T-cell (primary cell): ENCODE results near the gene WFDC8. TPM values are rescaled to one million over a fixed set of nuclear protein-coding genes. Genes with fewer than 3 reads are reported as not detected.

Experiments
- ATAC-seq, 4 experiments: fragments of 200-7000 bp in 3 of 4; fragments of 150-1000 bp in 1 of 4; cut with Tn5 transposase; replicated peaks in 1 of 4; 1 replicate in 3 of 4; 2 replicates in 1 of 4; pipeline ENCODE4 v1.10.0; 2021; ENCODE audit warnings: moderate library complexity in 3 of 4, mild to moderate bottlenecking in 2 of 4, moderate number of reproducible peaks in 1 of 4
- CTCF ChIA-PET, 2 donors: fragments of 300-600 bp; sonication (Branson Sonifier 250); formaldehyde crosslinking; loops; one replicate each; lab custom pipeline; 2022; ENCODE audit warnings: antibody characterized with exemption in 2 of 2; lab: Charles Lee
- POLR2A ChIA-PET, 2 donors: fragments of 300-600 bp; sonication (Branson Sonifier 250); formaldehyde crosslinking; loops; one replicate each; lab custom pipeline; 2022; ENCODE audit warnings: antibody characterized with exemption in 2 of 2; lab: Charles Lee
- DNase-seq, 35 experiments: peaks; one replicate each; pipeline versions ENCODE4 v3.0.0 to v3.0.0-alpha.2; 2013 to 2023
- H3K27ac ChIP-seq: one replicate; pipeline ENCODE4 v1.5.1; 2013; ENCODE audit warnings: low read length
- H3K27me3 ChIP-seq, 2 experiments: replicated peaks in 1 of 2; 1 replicate in 1 of 2; 2 replicates in 1 of 2; pipeline versions ENCODE4 v1.6.1 to v1.7.0; 2013; ENCODE audit warnings: low read length in 1 of 2, mixed read lengths in 1 of 2; ENCODE audit not compliant: control insufficient read depth in 2 of 2, insufficient read depth in 2 of 2; ENCODE audit errors: extremely low read depth in 1 of 2
- H3K36me3 ChIP-seq, 2 donors: 1 replicate in 1 of 2; 2 replicates in 1 of 2; pipeline versions ENCODE4 v1.6.1 to v1.7.0; 2013; ENCODE audit warnings: low read length in 1 of 2; ENCODE audit not compliant: control insufficient read depth in 2 of 2, insufficient read depth in 1 of 2; ENCODE audit errors: extremely low read depth in 1 of 2
- H3K4me1 ChIP-seq, 2 experiments: 1 replicate in 1 of 2; 2 replicates in 1 of 2; pipeline versions ENCODE4 v1.6.1 to v1.7.0; 2013; ENCODE audit warnings: low read length in 2 of 2, mixed read lengths in 1 of 2; ENCODE audit not compliant: insufficient read depth in 2 of 2, control insufficient read depth in 1 of 2; ENCODE audit errors: extremely low read depth in 1 of 2
- H3K4me3 ChIP-seq, 2 donors: 1 replicate in 1 of 2; 2 replicates in 1 of 2; pipeline versions ENCODE4 v1.5.1 to v1.7.0; 2013; ENCODE audit warnings: mild to moderate bottlenecking in 2 of 2, low read length in 1 of 2, moderate library complexity in 1 of 2; ENCODE audit not compliant: control insufficient read depth in 1 of 2; ENCODE audit errors: extremely low read depth in 1 of 2
- H3K9me3 ChIP-seq: 2 replicates; pipeline ENCODE4 v1.7.0; 2013
- H3K27ac Mint-ChIP-seq, 2 donors: one replicate each; pipeline ENCODE4 v1.8.0; 2020 to 2021; ENCODE audit warnings: mild to moderate bottlenecking in 2 of 2, mixed read lengths in 2 of 2
- H3K27me3 Mint-ChIP-seq, 2 donors: one replicate each; pipeline ENCODE4 v1.8.0; 2021 to 2022; ENCODE audit warnings: mixed read lengths in 2 of 2
- H3K36me3 Mint-ChIP-seq: one replicate; pipeline ENCODE4 v1.8.0; 2021; ENCODE audit warnings: mixed read lengths
- H3K4me1 Mint-ChIP-seq, 3 donors: one replicate each; pipeline ENCODE4 v1.8.0; 2020 to 2022; ENCODE audit warnings: mixed read lengths in 3 of 3, mild to moderate bottlenecking in 1 of 3
- H3K4me3 Mint-ChIP-seq, 3 donors: one replicate each; pipeline ENCODE4 v1.8.0; 2020 to 2022; ENCODE audit warnings: mild to moderate bottlenecking in 3 of 3, mixed read lengths in 3 of 3, moderate library complexity in 3 of 3
- H3K9me3 Mint-ChIP-seq, 3 donors: one replicate each; pipeline ENCODE4 v1.8.0; 2020 to 2022; ENCODE audit warnings: mixed read lengths in 3 of 3
- WGBS: methylation state at CpG from one replicate; pipeline ENCODE4 v1.1.5; 2013; ENCODE audit warnings: missing lambda C conversion rate; ENCODE audit not compliant: insufficient coverage; 5-methylcytosine and 5-hydroxymethylcytosine counted together
- total RNA-seq, 35 experiments: library from RNA in 6 of 35; stranded (reverse) in 6 of 35; fragments of 120-200 nt in 1 of 35; gene quantifications; one replicate each; pipeline versions ENCODE4 v1.2.1 to v1.2.4 and lab custom pipeline; 2013 to 2026

The WFDC8 gene
- total RNA-seq, 5 donors from 2014 or later (not counting 1 experiment from before 2014, with no cell fraction given): not detected

DNA sequence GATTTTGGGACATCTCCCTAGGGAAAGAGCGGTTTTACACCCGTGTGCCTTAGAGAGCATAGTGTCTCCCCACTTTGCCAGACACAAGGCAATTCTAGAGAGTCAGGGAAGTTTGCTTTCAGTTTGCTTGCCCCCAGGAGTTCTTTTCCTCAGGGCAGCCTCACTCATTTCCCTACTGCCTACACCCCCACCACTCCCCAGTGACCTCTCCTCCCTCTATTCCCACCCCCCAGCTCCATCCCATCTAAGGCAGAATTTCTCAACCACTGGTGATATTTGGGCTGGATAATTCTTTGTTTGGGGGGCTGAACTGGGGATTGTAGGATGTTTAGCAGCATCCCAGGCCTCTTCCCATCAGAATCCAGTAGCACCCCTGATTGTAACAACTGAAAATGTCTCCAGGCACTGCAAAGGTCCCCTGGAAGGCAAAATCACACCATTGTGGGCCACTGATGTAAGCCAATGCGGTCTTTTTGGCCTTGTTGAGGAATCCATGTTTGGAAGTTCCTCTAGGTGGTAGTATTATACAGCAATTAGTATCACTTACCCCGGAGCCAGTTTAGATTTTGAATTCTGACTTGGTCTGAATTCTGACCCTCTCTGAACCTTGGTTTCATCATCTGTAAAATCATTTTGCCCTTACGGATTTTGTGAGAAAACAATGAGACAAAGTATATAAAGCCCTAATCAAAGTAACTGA, 33.2 kb downstream of the WFDC8 start:
- CTCF ChIA-PET: no interaction called here
- ATAC-seq (no peak), DNase-seq (peak in 1 of 35 experiments; percentile 8)
- no peaks in the 10 kb centered on the region for H3K36me3 Mint-ChIP-seq
- Histone ChIP-seq H3K36me3 (no peaks in the 10 kb centered on the region), H3K4me1 (no peaks in the 10 kb centered on the region), H3K27me3 (no peaks in the 10 kb centered on the region), H3K4me3 (no peak overlapping the region), H3K9me3 (no peaks in the 10 kb centered on the region), H3K27ac (no peak overlapping the region)
- H3K4me1 Mint-ChIP-seq: no peaks in the 10 kb centered on the region
- H3K27me3 Mint-ChIP-seq: peaks cover 34 to 50% of the 10 kb centered on the region in 2 donors
- H3K4me3 Mint-ChIP-seq: no peak overlapping the region
- peaks cover 0 to 5% (median 0%) of the 10 kb centered on the region in 3 donors for H3K9me3 Mint-ChIP-seq
- POLR2A ChIA-PET: no interaction called here
- H3K27ac Mint-ChIP-seq: no peak overlapping the region
- 8% methylated on average over 2 of the region's 5 CpGs for WGBS

DNA sequence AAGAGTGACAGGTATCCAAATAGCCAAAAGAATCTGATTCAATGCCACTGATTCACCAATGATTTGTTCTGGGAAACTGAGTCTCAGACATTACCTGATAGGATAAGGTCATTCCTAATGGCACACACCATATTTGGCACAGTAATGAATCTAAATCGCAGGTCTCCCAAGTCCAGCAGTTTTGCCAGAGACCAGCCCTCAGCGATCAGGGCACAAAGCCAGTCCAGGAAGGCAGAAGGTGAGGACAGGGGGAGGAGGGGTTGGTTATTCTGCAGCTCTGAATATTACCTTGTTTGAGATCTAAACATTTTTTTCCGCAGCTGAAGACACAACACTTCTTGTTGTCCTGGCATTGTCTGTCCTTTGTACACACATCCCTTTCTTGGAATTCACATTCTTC, 33.7 kb downstream of the WFDC8 start:
- no peaks in the 10 kb centered on the region for H3K36me3 Mint-ChIP-seq
- peaks cover 0 to 3% (median 0%) of the 10 kb centered on the region in 3 donors for H3K9me3 Mint-ChIP-seq
- H3K27ac Mint-ChIP-seq: no peak overlapping the region
- Histone ChIP-seq H3K4me3 (no peak overlapping the region), H3K27me3 (no peaks in the 10 kb centered on the region), H3K4me1 (no peaks in the 10 kb centered on the region), H3K9me3 (no peaks in the 10 kb centered on the region), H3K36me3 (no peaks in the 10 kb centered on the region), H3K27ac (no peak overlapping the region)
- DNase-seq (no peak), ATAC-seq (no peak)
- no peak overlapping the region for H3K4me3 Mint-ChIP-seq
- H3K4me1 Mint-ChIP-seq: no peaks in the 10 kb centered on the region
- CTCF ChIA-PET: no interaction called here
- 80% methylated on average over 1 of the region's 3 CpGs for WGBS
- POLR2A ChIA-PET: no interaction called here
- peaks cover 39 to 54% of the 10 kb centered on the region in 2 donors for H3K27me3 Mint-ChIP-seq

DNA sequence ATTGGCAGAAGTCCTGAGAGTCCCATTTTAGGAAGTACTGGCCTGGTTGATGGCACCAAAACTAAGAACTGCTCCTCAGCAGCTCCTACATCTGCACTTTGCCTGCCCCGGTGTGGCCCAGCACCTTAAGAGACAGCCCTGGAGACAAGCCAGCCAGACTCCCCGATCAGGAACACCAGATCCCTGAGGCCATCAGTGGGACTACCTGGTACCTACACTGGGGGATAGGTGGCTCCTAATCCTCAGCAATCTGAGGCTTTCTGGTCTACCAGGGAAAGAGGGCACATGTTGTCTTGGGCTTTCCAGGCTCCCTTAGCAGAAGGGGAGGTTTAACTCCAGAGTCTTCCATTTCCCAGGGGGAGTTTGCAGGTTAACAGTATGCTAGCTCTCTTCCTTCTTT, 39.7 kb downstream of the WFDC8 start, which contains the start of gene WFDC6:
TSS of gene WFDC6 (minus strand) at position 101 of the 400 bp plus-strand sequence. CDS start at position 26, 75 bp downstream.
- no peak within 1 kb of the TSS for H3K27ac ChIP-seq
- POLR2A ChIA-PET: no interaction called here
- no peaks in the 10 kb centered on the region for H3K36me3 ChIP-seq
- no peaks in the 10 kb centered on the region for H3K4me1 Mint-ChIP-seq
- no peaks in the 10 kb centered on the region for H3K4me1 ChIP-seq
- peak within 1 kb of the TSS in 1 of 2 donors; percentile 23 for H3K27ac Mint-ChIP-seq
- CTCF ChIA-PET: no interaction called here
- H3K27me3 Mint-ChIP-seq: peaks cover 46 to 49% of the 10 kb centered on the region in 2 donors
- no peaks in the 10 kb centered on the region for H3K9me3 Mint-ChIP-seq
- WGBS: 85% methylated on average over 2 of the region's 2 CpGs
- H3K36me3 Mint-ChIP-seq: no peaks in the 10 kb centered on the region
- H3K27me3 ChIP-seq: peaks cover 0 to 16% of the 10 kb centered on the region in 2 experiments
- DNase-seq: no peak
- H3K4me3 ChIP-seq: no peak within 1 kb of the TSS
- H3K9me3 ChIP-seq: no peaks in the 10 kb centered on the region
- no peak within 1 kb of the TSS for H3K4me3 Mint-ChIP-seq
- no peak for ATAC-seq

DNA sequence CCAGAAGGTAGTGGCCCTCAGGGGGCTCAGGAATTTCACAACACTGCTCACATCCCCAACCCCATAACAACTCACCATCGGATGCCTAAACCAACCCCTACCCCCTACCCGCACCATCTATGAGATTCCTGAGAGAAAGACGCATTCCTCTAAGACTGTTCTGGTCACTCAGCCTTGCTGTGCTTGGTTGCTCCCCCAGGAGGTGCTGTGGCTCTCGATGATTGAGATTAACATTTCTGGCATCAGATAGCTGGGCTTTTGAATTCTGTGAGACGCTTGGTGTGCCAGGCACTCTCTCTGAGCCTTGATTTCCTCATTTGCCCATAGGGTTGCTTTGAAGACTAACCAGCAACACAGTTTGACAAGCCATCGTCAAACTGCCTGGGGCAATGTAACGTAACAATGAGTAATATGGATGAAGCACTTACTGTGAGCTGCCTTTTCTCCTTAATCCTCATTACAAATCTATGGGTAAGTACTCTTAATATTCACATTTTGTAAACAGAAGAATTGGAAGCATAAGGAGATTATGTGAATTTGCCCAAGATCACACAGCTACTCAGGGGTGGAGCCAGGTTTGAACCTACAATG, 40.8 kb downstream of the WFDC8 start:
- no peaks in the 10 kb centered on the region for H3K36me3 ChIP-seq
- H3K9me3 ChIP-seq: no peaks in the 10 kb centered on the region
- peaks cover 0 to 16% of the 10 kb centered on the region in 2 experiments for H3K27me3 ChIP-seq
- no peaks in the 10 kb centered on the region for H3K4me1 Mint-ChIP-seq
- ChIA-PET POLR2A (no interaction called here), CTCF (no interaction called here)
- H3K36me3 Mint-ChIP-seq: no peaks in the 10 kb centered on the region
- H3K27ac Mint-ChIP-seq: no peak overlapping the region
- no peak overlapping the region for H3K4me3 Mint-ChIP-seq
- DNase-seq (no peak), ATAC-seq (no peak)
- H3K27ac ChIP-seq: no peak overlapping the region
- no peaks in the 10 kb centered on the region for H3K9me3 Mint-ChIP-seq
- WGBS: 70% methylated on average over 5 of the region's 7 CpGs
- H3K4me3 ChIP-seq: no peak overlapping the region
- H3K4me1 ChIP-seq: no peaks in the 10 kb centered on the region
- H3K27me3 Mint-ChIP-seq: peaks cover 40 to 42% of the 10 kb centered on the region in 2 donors

DNA sequence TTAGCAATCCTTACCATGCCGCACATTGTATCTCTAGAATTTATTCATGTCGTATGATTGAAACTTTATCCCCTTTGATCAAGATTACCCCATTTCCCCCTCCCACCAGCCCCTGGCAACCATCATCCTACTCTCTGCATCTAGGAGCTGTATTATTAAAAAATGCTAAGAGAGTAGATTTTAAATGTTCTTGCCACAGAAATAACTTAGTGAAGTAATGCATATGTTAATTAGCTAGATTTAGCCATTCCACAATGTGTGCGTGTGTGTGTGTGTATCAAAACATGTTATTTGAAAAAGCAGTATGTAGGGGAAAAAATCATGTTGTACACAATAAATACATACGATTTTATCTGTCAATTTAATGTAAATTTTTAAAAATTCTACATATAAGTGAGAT, 51.8 kb downstream of the WFDC8 start:
- no peak overlapping the region for H3K27ac Mint-ChIP-seq
- no peaks in the 10 kb centered on the region for H3K36me3 ChIP-seq
- H3K4me1 Mint-ChIP-seq: no peaks in the 10 kb centered on the region
- H3K27me3 Mint-ChIP-seq: peaks cover 36 to 40% of the 10 kb centered on the region in 2 donors
- no peak overlapping the region for H3K27ac ChIP-seq
- no CpG with 5 or more reads among the region's 4 CpGs for WGBS
- POLR2A ChIA-PET: interaction anchor here in 1 of 2 donors (0.6 kb wide), 1 partner anchor 44 kb away, joined by 7 read pairs; no protein-coding TSS in a partner anchor
- CTCF ChIA-PET: no interaction called here
- ATAC-seq: no peak
- no peaks in the 10 kb centered on the region for H3K4me1 ChIP-seq
- H3K36me3 Mint-ChIP-seq: no peaks in the 10 kb centered on the region
- H3K27me3 ChIP-seq: peaks cover 2 to 10% of the 10 kb centered on the region in 2 experiments
- DNase-seq: no peak
- no peaks in the 10 kb centered on the region for H3K9me3 Mint-ChIP-seq
- no peak overlapping the region for H3K4me3 ChIP-seq
- no peak overlapping the region for H3K4me3 Mint-ChIP-seq
- H3K9me3 ChIP-seq: no peaks in the 10 kb centered on the region

DNA sequence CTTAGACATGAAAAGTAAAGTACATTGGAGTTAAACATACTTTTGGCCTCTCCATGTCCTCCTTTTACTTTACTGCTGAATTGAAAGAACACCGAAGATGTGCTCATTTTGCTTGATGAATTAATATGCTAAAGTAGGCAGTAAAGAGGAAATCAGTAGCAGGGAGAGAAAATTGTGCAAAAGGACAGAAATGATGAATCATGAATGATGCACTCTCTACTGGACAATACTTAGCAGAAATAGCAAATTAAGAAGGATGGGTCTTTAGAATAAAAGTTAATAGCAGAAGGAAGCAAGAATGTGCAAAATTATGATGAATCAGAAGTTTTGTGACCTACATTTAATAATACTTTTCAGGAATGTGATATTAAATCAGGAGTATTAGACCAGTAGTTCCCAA, 55.3 kb downstream of the WFDC8 start:
- CTCF ChIA-PET: no interaction called here
- ATAC-seq (no peak), DNase-seq (no peak)
- Mint-ChIP-seq H3K27me3 (peaks cover 39 to 45% of the 10 kb centered on the region in 2 donors), H3K4me3 (no peak overlapping the region), H3K36me3 (no peaks in the 10 kb centered on the region), H3K27ac (no peak overlapping the region), H3K9me3 (no peaks in the 10 kb centered on the region), H3K4me1 (no peaks in the 10 kb centered on the region)
- Histone ChIP-seq H3K27ac (no peak overlapping the region), H3K9me3 (no peaks in the 10 kb centered on the region), H3K4me1 (no peaks in the 10 kb centered on the region), H3K36me3 (no peaks in the 10 kb centered on the region), H3K27me3 (peaks cover 0 to 5% of the 10 kb centered on the region in 2 experiments), H3K4me3 (no peak overlapping the region)
- POLR2A ChIA-PET: interaction anchor here in 1 of 2 donors (0.5 kb wide), 1 partner anchor 27 kb away, joined by 3 read pairs; no protein-coding TSS in a partner anchor
- no CpG with 5 or more reads among the region's 1 CpG for WGBS
